PC-3 (cell line): ENCODE measurements around the gene ADK.

Experiments used
- EZH2phosphoT487 ChIP-seq: fragments of 300-600 bp; sonication (generic); IDR thresholded peaks from 2 replicates; pipeline ENCODE4 v1.6.1; 2018; ENCODE audit warnings: mild to moderate bottlenecking, antibody characterized with exemption, low read length, borderline replicate concordance
- TF ChIP-seq, protein P1 (sequence below): fragments of 300-600 bp; sonication (generic); conservative IDR thresholded peaks from 2 replicates; pipeline ENCODE4 v1.5.1; 2017; ENCODE audit warnings: antibody characterized with exemption, low read depth, mild to moderate bottlenecking, low read length

DNA sequence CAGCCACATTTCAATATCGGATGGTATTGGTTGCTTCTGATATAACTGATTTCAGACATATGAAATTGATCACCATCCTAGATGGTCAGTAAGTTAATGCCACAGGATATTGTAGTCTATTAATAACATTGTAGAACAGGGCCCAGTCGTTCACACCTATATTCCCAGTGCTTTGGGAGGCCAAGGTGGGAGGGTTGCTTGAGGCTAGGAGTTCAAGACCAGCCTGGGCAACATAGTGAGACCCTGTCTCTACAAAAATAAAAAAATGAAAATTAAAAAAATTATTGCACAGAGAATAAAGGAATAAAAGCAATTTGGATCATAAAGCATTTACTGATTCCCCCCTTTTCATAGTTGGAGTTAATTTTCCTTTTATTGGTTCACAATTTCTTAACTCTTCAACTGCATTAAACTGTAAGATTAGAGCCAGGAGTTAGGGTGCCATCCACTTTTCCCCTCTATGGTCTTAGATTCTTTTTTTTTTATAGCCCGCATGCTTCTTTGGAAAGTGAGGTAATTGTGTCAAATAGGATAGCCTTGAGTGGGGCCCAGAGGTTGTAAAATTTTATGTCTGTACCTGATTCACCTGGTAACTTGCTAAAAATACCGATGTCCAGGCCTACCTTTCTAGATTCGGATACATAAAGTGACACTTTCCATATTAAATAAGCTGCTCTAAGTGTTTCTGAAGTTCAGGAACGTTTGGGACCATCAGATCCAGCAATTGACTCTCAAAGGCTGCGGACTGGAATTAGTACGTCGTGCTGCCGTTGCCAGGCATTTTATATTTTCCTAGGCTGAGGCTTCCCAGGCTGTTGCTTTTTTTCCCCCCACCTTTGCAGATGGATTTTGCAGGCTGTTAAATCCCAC lies 24.7 kb downstream of the ADK start:
- TF ChIP-seq, protein P1, sequence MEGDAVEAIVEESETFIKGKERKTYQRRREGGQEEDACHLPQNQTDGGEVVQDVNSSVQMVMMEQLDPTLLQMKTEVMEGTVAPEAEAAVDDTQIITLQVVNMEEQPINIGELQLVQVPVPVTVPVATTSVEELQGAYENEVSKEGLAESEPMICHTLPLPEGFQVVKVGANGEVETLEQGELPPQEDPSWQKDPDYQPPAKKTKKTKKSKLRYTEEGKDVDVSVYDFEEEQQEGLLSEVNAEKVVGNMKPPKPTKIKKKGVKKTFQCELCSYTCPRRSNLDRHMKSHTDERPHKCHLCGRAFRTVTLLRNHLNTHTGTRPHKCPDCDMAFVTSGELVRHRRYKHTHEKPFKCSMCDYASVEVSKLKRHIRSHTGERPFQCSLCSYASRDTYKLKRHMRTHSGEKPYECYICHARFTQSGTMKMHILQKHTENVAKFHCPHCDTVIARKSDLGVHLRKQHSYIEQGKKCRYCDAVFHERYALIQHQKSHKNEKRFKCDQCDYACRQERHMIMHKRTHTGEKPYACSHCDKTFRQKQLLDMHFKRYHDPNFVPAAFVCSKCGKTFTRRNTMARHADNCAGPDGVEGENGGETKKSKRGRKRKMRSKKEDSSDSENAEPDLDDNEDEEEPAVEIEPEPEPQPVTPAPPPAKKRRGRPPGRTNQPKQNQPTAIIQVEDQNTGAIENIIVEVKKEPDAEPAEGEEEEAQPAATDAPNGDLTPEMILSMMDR, result no peak
- TF ChIP-seq EZH2phosphoT487, result no peak
